Stimulated activated CD4-positive, alpha-beta T cell treated with anti-CD3 and anti-CD28 coated beads, Interleukin-1b, Interleukin-23, amount 100 ng/mL, for 1 hour (primary cell): ENCODE data around the gene TOX2.

Experiments used
- DNase-seq, 2 donors: peaks; one replicate each; pipeline ENCODE4 v3.0.0-alpha.2; 2020; ENCODE audit warnings: low read depth in 2 of 2

TOX2 gene

GRCh38 chr20:43914311-43915210, at the start of gene TOX2:
Gene TOX2 (plus strand): TSS chr20:43914852. CDS start chr20:43914892, 40 bp downstream.
- DNase-seq: no peak

- no peak for DNase-seq
These were observed 46.6 kb upstream of the TOX2 start for GRCh38 chr20:43868091-43868490.

GRCh38 chr20:43870484-43870883, 44.2 kb upstream of the TOX2 start:
- no peak for DNase-seq

GRCh38 chr20:43878776-43879175, 35.9 kb upstream of the TOX2 start:
- DNase-seq: no peak

DNA sequence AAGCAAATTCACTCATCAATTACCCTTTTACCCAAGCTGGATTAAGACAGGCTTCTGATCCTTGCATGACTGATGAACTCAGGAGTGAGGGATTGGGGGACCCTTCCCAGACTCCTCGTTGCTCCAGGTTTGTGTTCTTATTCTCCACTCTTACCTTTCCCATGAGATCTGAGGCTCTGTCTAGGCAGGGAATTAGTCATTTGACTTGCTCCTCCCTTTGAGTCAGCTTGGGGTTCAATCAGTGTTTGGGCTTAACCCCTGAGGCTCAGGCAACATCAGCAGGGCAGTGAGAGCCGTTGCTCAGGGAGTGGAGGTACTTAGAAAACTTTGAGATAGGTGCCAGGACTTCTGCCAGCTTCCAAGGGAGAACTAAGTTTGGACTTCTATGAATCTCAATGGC, 20.7 kb upstream of the TOX2 start:
- no peak for DNase-seq

GRCh38 chr20:43894491-43894890, 20.2 kb upstream of the TOX2 start:
- DNase-seq: no peak

- DNase-seq: no peak
These were observed 19.4 kb upstream of the TOX2 start for GRCh38 chr20:43895235-43895634.

DNA sequence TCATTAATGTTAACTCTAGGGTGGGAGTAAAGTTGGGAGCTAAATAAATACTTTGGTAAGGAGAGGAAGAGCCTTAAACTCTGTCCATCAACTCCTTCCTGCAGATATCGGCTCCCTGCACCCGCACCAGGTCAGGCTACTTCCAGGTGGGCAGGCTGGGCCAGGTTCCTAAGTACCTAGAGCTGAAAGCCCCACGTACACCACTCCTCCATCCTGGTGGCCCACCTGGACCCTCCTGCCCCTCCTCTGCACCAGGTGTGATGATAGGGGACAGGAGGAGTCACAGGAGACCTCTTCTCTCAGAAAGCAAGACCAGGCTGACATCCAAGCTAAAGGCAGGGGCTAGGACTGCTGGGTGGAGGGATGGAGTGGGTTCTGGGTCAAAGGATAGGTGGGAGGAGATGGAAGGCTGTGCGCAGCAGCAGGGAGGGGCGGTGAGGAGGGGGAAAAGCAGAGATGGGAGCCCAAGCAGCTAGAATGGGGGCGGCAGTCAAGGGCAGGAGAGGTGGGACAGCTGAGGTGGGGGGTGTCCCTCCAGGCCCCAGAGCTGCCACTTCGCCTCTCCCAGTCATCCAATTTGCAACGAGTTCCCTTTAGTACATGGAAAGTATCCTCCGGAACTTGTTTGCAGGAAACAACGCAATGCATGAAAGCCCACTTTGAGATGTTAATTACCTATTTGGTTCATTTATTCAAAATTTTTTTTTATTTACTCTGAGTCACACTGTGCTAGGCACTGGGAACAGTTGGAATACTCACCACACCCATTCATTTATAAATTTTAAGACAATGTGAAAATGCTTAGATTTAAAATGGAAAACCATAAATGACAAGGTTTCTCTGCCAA, 15.2 kb upstream of the TOX2 start:
- no peak for DNase-seq

GRCh38 chr20:43900121-43900466, 14.6 kb upstream of the TOX2 start:
- DNase-seq: no peak

GRCh38 chr20:43900496-43900895, 14.2 kb upstream of the TOX2 start:
- DNase-seq: no peak

- DNase-seq: no peak
These were observed 13.4 kb upstream of the TOX2 start for GRCh38 chr20:43901296-43901695.

- no peak for DNase-seq
These were observed 10.5 kb upstream of the TOX2 start for GRCh38 chr20:43903953-43904826.

DNA sequence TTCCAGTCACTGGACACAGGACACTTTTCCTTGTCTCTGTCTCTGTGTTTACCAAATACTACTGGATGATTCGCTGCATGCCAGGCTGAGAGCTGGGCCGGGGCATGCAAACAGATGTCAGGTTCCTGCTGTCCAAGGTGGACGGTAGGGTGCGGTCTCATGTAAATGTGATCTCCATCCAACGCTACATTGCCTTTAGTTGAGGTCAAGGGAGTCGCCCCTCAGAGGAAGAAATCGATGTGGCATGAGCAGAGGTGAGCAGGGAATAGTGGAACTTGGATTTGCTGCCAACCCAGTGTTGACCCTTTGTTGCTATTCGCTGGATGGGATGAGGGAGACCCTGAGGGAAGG, 9.8 kb upstream of the TOX2 start:
- no peak for DNase-seq

- DNase-seq: no peak
These were observed 8.1 kb upstream of the TOX2 start for GRCh38 chr20:43906505-43907034.

- DNase-seq: no peak
These were observed 5.4 kb upstream of the TOX2 start for GRCh38 chr20:43909211-43909610.

- DNase-seq: no peak
These were observed 4.9 kb upstream of the TOX2 start for GRCh38 chr20:43909720-43910119.

- DNase-seq: no peak
These were observed 4.1 kb upstream of the TOX2 start for GRCh38 chr20:43910564-43910963.

GRCh38 chr20:43911066-43911465, 3.6 kb upstream of the TOX2 start:
- DNase-seq: no peak

DNA sequence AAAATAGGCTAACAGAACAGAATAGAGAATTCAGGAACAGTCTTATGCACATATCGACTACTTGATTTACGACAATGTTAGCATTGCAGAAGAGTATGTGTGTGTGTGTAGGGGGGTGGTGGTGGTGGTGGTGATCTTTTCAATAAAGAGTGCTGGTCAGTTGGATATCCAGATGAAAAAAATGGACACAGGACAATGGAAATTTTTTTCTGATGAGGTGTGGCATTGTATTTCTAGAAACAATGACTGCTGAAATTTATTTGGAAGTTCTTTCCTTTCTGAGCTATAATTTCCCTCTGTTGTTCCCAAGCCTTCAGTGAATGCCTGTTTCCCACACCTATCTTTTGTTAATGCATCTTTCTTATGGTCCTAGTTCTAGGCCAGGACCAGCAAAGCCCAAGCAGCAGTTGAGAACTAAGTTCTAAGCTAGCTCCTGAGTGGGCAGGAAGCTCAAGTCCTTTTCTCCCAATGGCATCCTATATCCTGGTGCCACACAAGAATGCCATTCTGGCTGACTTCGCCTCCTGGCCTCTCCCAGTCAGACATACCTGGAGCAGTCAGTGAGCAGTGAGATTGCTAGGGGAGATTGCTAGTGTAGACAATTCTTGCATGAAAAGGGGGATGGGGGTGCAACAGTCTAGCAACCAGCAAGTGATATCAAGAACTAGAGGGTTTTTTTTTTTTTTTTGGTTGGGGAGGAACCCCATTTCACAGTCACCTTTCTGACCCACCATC, 1.2 kb upstream of the TOX2 start:
- DNase-seq: no peak

GRCh38 chr20:43915211-43916072, 790 bp downstream of the TOX2 start:
- DNase-seq: no peak
